Fibroblast of skin of right biceps (primary cell): ENCODE results near the gene CAST.

ENCODE experiments used
- DNase-seq: peaks from one replicate; pipeline ENCODE4 v3.0.0-alpha.2; 2013

Gene CAST

GRCh38 chr5:96750110-96750822 is 88.1 kb downstream of the CAST start:
- no peak for DNase-seq

DNA sequence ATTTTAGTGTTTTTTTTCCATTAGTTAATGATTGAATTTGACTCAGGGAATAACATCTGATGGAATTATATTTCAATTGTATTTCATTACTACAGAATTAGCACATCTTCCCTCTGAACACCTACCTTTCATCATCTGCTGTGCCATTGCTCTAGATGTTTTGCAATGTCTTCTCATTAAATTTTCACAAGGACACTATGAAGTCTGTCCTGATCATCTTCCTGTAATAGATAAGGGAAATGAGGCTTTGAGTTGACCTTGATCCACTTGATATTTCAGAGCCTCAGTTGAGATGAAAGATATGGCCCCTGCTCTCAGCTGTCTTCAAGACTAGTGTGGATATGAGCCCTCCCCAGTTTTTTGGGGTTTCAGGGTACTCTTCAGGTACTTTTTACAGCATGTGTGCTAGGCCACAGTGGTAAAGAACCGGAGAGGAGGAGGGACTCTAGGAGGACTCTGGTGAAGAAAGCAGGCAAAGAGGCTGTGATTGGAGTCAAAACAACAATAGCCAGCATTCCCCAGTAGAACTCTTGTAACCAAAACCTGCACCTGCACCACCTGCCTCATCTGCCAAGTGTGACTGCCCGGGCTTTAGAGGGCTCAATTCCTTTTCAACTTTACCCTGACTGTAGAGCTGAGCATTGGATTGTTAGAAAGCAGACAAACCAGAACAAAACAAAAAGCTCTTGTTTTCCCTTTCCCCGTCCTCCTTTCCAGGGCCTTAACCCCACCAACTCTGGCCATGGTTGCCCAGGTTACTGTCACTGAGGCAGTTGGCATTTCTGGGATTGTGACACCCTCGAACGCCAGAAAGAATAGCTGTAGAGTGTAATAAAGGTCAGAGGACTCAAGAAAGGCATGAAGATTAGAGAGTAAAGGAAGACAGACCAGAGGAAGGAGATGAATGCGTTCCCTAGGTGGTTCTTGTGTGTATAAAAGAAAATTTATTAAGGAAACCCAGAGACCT is 89.3 kb downstream of the CAST start:
- no peak for DNase-seq

- peak; percentile 58 for DNase-seq
Measured at GRCh38 chr5:96752341-96753016, 90.3 kb downstream of the CAST start.

GRCh38 chr5:96753017-96753397 is 90.8 kb downstream of the CAST start:
- DNase-seq, result no peak

DNA sequence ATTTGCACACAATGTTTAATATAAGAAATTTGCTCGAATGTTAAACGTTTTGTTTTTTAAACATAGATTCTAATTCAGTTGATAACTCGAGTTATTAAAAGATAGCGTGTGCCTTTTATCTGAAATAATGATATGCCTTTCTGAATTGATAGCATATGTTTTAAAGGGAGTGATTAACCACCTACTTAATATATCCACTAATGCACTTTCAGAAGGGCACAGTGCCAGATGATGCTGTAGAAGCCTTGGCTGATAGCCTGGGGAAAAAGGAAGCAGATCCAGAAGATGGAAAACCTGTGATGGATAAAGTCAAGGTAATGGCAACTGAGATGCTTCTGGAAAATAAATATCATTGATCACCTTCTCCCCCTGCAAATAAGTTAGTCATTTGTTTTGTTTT is 91.7 kb downstream of the CAST start:
- no peak for DNase-seq

DNA sequence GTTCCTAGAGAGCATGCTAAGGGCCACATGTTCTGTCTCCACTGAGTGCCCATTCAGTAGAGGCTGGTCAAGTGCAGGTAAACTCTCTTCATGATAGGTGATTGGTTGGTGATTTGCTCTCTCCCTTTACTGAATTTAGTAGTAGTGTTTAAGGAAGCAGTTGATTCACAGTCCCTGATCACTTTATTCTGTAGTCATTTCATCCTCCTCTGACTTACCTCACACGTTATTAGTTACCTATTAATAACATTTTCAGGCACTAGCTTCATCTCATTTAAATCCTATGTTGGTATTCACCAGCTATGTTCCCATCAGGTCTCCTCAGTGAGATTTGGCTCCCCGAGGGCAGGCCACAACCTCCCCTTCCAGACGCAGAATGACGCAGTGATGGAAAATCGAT is 93.7 kb downstream of the CAST start:
- no peak for DNase-seq

- DNase-seq, result peak; percentile 21
Measured at GRCh38 chr5:96756985-96757384, 94.8 kb downstream of the CAST start.

DNA sequence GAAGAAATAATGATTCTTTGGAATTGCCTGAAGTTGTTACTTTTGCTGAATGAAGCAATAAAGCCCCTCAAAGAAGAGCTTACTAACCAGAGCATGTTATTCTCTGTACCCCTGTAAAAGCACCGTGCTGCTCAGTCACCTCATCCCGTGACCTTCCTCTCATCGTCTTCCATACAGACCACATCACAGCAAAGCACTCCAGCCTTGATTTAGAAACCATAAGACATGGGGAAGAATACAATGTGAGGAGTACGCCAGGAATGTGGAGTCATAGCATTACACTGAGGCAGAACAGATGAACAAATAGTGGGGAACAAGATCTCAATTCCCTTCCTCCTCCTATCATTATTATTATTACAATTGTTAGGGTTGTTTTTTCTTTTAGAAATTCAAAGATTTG is 96.4 kb downstream of the CAST start:
- peak; percentile 53 for DNase-seq

- DNase-seq, result no peak
Measured at GRCh38 chr5:96761618-96762017, 99.4 kb downstream of the CAST start.

DNA sequence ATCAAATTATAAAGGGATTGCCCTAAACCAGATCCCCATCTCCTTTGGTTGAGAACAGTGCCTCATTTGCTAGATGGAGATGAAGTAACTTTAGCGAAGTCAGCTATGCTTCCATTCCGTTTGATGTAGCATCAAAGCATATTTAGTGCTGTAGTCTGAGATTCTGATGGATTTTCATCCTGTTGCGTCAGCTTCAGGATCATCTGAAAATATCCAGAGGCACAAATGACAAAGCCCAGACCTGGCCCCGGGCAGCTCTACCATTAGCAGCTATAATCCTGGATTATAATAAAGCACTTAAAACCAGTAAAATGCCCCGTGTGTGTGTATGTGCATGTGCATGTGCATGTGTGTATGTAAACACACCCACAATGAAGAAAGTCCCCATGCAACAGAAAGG is 100.8 kb downstream of the CAST start:
- DNase-seq, result peak; percentile 58

GRCh38 chr5:96765043-96765442 is 102.9 kb downstream of the CAST start:
- no peak for DNase-seq

GRCh38 chr5:96768708-96769251 is 106.6 kb downstream of the CAST start:
- no peak for DNase-seq

DNA sequence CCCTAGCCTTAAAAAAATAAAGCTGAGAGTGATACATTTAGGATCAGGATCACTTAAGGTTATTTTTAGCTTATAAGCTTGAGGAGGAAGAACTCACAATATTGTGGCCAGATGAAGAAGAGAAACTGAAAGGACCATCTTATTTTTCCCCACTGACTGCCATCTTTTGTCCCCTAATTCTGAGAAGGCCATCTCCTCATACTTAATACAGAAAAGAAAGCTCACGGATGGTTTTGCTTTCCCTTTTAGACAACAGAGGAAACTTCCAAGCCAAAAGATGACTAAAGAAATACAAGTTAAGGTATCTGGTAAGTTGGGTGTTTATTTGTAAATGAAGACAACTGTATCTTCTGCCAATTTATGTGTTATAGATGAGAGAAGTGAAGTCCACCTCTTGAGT is 109.2 kb downstream of the CAST start:
- no peak for DNase-seq

- no peak for DNase-seq
Measured at GRCh38 chr5:96772111-96772510, 109.9 kb downstream of the CAST start.

- no peak for DNase-seq
Measured at GRCh38 chr5:96772542-96772941, 110.4 kb downstream of the CAST start.

DNA sequence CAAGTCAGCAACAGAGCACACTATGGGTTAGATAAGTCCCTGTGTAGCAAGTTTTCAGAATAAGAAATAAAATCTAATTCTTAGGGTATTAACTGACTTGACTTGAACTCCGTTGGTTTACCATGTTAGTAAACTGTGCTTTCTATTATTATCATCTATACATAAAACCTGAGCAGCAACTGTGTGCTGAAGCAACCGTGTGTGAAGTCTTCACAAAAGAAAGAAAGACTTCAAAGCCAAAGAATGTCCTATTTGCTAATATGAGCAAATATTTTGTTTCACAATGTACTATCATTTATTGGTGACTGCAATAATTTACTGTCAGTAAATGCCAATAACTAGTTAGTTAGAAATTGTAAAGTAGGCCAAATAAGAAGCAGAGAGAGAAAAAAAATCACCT is 112.9 kb downstream of the CAST start:
- DNase-seq, result no peak

GRCh38 chr5:96775689-96776088 is 113.5 kb downstream of the CAST start:
- no peak for DNase-seq

DNA sequence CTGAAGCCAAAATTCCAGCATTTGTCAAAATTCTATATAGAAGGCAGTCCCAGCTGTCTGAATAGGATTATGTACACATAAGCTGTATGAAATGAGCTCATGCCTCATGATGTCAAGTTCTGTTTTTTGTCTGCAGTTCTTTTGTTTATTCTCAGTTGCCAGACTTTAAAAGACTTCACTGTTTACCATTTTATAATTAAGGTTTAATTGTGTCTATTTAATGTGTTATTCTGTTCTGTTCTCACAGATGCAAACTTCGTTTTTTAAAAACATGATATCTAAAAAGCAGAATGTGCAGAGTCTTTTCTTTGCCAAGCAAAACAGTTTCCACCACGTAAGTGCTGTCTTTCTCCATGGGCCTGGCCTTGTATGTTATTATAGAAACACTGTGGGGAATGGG is 114.4 kb downstream of the CAST start:
- DNase-seq, result no peak

DNA sequence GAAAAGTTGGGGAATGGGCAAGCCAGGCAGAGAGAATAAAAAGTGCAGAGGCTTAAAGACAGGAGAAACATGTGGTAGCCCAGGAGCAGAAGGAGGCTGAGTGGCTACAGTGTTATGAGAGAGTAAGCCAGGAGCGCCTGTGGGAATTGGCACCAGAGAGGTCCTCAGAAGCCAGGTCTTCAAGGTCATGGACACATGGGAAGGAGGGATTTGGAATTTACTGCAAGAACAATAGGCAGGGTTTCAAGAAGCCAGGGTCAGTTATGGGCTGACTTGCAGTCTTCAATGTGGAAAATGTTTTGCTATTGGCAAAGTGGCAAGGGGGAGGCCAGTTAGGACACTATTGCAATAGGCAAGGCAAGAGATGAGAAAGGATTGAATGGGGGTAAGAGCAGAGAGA is 116.2 kb downstream of the CAST start:
- no peak for DNase-seq

DNA sequence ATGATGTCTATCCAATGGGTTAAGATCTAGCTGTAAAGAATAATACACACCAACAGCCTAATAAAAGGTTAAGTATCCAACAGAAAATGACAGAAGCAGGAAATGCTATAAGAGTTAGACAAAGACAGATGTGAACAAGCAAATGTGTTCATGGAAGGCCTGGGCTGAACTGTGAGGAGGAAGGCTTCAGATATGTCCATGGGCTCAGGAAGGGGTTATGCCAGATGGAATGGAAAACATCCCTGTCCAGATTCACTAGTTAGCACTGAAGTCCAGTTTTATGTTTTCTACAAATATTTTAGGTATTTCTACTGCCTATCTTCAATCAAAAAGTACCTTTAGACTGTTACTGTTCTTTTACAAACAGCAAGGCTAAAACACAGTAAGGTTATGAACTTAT is 118.5 kb downstream of the CAST start:
- peak; percentile 33 for DNase-seq

- peak; percentile 56 for DNase-seq
Measured at GRCh38 chr5:96781031-96781971, 119.1 kb downstream of the CAST start.

DNA sequence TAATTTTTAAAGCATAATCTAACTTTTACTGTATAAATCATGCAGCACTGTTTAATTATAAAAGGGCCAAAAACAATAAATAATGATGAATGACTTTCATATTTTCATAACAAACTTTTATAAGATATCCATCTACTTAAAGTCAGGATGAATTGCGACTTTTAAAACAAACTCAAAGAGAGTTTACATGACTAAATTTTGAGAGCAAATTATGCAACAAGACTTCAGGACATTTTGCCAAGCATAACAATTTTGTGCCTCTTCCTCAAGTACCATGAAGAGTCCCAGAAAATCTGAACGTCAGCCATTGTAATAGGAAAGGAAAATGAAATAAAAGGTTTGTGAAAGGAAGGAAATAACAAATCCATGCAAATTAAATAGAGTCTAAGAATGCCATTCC is 121.2 kb downstream of the CAST start:
- no peak for DNase-seq
